Progenitor cell of endocrine pancreas (in vitro differentiated cells): ENCODE measurements around the gene TEAD1. TPM values are rescaled to one million over a fixed set of nuclear protein-coding genes. Genes with fewer than 3 reads are reported as not detected.

Experiments
- DNase-seq: peaks from one replicate; pipeline ENCODE4 v3.0.0; 2021; ENCODE audit warnings: low spot score; ENCODE audit not compliant: unreplicated experiment
- H3K27ac Mint-ChIP-seq: 2 replicates; pipeline ENCODE4 v1.8.0; 2021; ENCODE audit warnings: mild to moderate bottlenecking, moderate library complexity, mixed read lengths
- H3K27me3 Mint-ChIP-seq: 2 replicates; pipeline ENCODE4 v1.8.0; 2021; ENCODE audit warnings: mixed read lengths
- H3K36me3 Mint-ChIP-seq: 2 replicates; pipeline ENCODE4 v1.8.0; 2022; ENCODE audit warnings: mixed read lengths; ENCODE audit not compliant: insufficient read depth
- H3K4me1 Mint-ChIP-seq: 2 replicates; pipeline ENCODE4 v1.8.0; 2021; ENCODE audit warnings: low read depth, mixed read lengths
- H3K4me3 Mint-ChIP-seq: 2 replicates; pipeline ENCODE4 v1.8.0; 2021; ENCODE audit warnings: low read depth, mild to moderate bottlenecking, moderate library complexity, mixed read lengths
- H3K9me3 Mint-ChIP-seq: 2 replicates; pipeline ENCODE4 v1.8.0; 2021; ENCODE audit warnings: low read depth, mixed read lengths
- CTCF ChIP-seq: fragments of 200-600 bp; sonication (generic); IDR thresholded peaks from one replicate; pipeline ENCODE4 v1.5.0; 2021; ENCODE audit warnings: antibody characterized with exemption, mild to moderate bottlenecking; ENCODE audit not compliant: unreplicated experiment
- total RNA-seq: library from RNA; stranded (reverse); gene quantifications from 2 replicates; pipeline ENCODE4 v1.2.1, GENCODE V29; 2021

TEAD1 gene
- total RNA-seq, 1 donor from 2014 or later: 92.4 TPM

- Mint-ChIP-seq H3K36me3 (peaks cover 36% of the 10 kb centered on the region), H3K27ac (peak overlapping the region; percentile 33)
- no peak for TF ChIP-seq CTCF
Measured at GRCh38 chr11:12936200-12936599, 262.0 kb downstream of the TEAD1 start.

GRCh38 chr11:12938590-12939247 is 264.5 kb downstream of the TEAD1 start:
- no peak for TF ChIP-seq CTCF
- Mint-ChIP-seq H3K4me1 (no peaks in the 10 kb centered on the region), H3K9me3 (no peaks in the 10 kb centered on the region), H3K27me3 (no peaks in the 10 kb centered on the region), H3K36me3 (peaks cover 32% of the 10 kb centered on the region), H3K27ac (no peak overlapping the region), H3K4me3 (no peak overlapping the region)
- no peak for DNase-seq

More at GRCh38 chr11:12936200-12936599, 262.0 kb downstream of the TEAD1 start:
- H3K4me1 Mint-ChIP-seq: no peaks in the 10 kb centered on the region
- DNase-seq: no peak
- H3K27me3 Mint-ChIP-seq: no peaks in the 10 kb centered on the region
- H3K9me3 Mint-ChIP-seq: peaks cover 2% of the 10 kb centered on the region
- H3K4me3 Mint-ChIP-seq: no peak overlapping the region

- H3K4me1 Mint-ChIP-seq: no peaks in the 10 kb centered on the region
- no peak for DNase-seq
- no peaks in the 10 kb centered on the region for H3K27me3 Mint-ChIP-seq
- H3K4me3 Mint-ChIP-seq: no peak overlapping the region
- H3K27ac Mint-ChIP-seq: no peak overlapping the region
- H3K36me3 Mint-ChIP-seq: peaks cover 28% of the 10 kb centered on the region
- TF ChIP-seq CTCF: no peak
- peaks cover 2% of the 10 kb centered on the region for H3K9me3 Mint-ChIP-seq
Measured at GRCh38 chr11:12941671-12942070, 267.4 kb downstream of the TEAD1 start.

GRCh38 chr11:12942157-12942556 is 267.9 kb downstream of the TEAD1 start:
- peak; percentile 11 for TF ChIP-seq CTCF
- H3K27me3 Mint-ChIP-seq: no peaks in the 10 kb centered on the region
- H3K36me3 Mint-ChIP-seq: peaks cover 28% of the 10 kb centered on the region
- DNase-seq: no peak
- H3K9me3 Mint-ChIP-seq: peaks cover 2% of the 10 kb centered on the region
- no peak overlapping the region for H3K4me3 Mint-ChIP-seq
- H3K4me1 Mint-ChIP-seq: no peaks in the 10 kb centered on the region
- H3K27ac Mint-ChIP-seq: no peak overlapping the region

- no peaks in the 10 kb centered on the region for H3K4me1 Mint-ChIP-seq
- no peak for TF ChIP-seq CTCF
- no peaks in the 10 kb centered on the region for H3K27me3 Mint-ChIP-seq
- peaks cover 27% of the 10 kb centered on the region for H3K36me3 Mint-ChIP-seq
- H3K9me3 Mint-ChIP-seq: peaks cover 2% of the 10 kb centered on the region
- no peak overlapping the region for H3K4me3 Mint-ChIP-seq
- DNase-seq: no peak
- H3K27ac Mint-ChIP-seq: no peak overlapping the region
Measured at GRCh38 chr11:12943311-12943710, 269.1 kb downstream of the TEAD1 start.
